Measurements from ENCODE around the gene TSHB. TPM values are rescaled to one million over a fixed set of nuclear protein-coding genes. Genes with fewer than 3 reads are reported as not detected.
"Not testable (repeated sequence)": the region's sequence is repeated elsewhere in the genome, so short reads cannot be mapped to it uniquely, and the experiment has no call there.

Gene TSHB
- total and polyA plus RNA-seq, 2 donors (not counting 1 experiment from before 2014, with no cell fraction given): not detected

DNA sequence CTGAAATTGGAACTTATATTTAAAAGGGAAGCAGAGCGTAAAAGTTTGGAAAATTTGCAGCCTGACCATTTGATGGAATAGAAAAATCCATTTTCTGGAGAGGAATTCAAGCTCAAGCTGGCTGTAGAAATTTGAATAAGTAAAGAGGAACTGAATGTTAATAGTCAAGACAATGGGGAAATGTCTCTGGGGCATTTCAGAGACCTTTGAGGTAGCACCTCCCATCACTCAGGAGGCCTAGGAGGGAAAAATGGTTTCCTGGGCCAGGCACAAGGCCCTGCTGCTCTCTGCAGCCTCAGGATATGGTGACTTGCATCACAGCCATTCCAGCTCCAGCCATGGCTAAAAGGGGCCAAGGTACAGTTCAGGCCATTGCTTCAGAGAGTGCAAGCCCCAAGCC is 17.6 kb upstream of the TSHB start:
- TF ChIP-seq CTCF (conservative IDR thresholded peaks at IDR 0.05 in 1 of 2, IDR thresholded peaks at IDR 0.05 in 1 of 2; ENCODE audit: low read depth in 1 of 2, low read length in 2 of 2) (no peak), EZH2 (IDR thresholded peaks at IDR 0.05; ENCODE audit: low read length, missing control alignments) (no peak)
- H3K79me2 ChIP-seq (ENCODE audit: control insufficient read depth, insufficient read depth, low read length): no peaks in the 10 kb centered on the region
- no peaks in the 10 kb centered on the region for H4K20me1 ChIP-seq (ENCODE audit: control insufficient read depth, extremely low read depth, insufficient read depth, low read length)
- no peaks in the 10 kb centered on the region for H3K36me3 ChIP-seq (ENCODE audit: control insufficient read depth, insufficient read depth, low read length)
- no peak for DNase-seq (ENCODE audit: low read depth in 2 of 2)
- no peaks in the 10 kb centered on the region for H3K27me3 ChIP-seq (ENCODE audit: control insufficient read depth, insufficient read depth, low read length)
- H2AFZ ChIP-seq (ENCODE audit: low read length): no peak overlapping the region
- no peak overlapping the region for H3K27ac ChIP-seq (ENCODE audit: insufficient read depth, low read length)
- no peak overlapping the region for H3K4me2 ChIP-seq (ENCODE audit: extremely low read depth, insufficient read depth, low read length)
- H3K9ac ChIP-seq (ENCODE audit: insufficient read depth, low read length): no peak overlapping the region
- H3K9me3 ChIP-seq (ENCODE audit: control insufficient read depth, insufficient read depth, low read depth, low read length): no peaks in the 10 kb centered on the region
- no peak overlapping the region for H3K4me3 ChIP-seq (replicated peaks in 1 of 4; ENCODE audit: control extremely low read depth in 1 of 4, insufficient read depth in 1 of 4, low read depth in 3 of 4, low read length in 4 of 4)
- H3K4me1 ChIP-seq (ENCODE audit: control insufficient read depth, extremely low read depth, insufficient read depth, low read length): no peaks in the 10 kb centered on the region

- no peak for DNase-seq (ENCODE audit: low read depth in 2 of 2)
- H3K79me2 ChIP-seq (ENCODE audit: control insufficient read depth, insufficient read depth, low read length): no peaks in the 10 kb centered on the region
- no peak overlapping the region for H3K9ac ChIP-seq (ENCODE audit: insufficient read depth, low read length)
- H2AFZ ChIP-seq (ENCODE audit: low read length): no peak overlapping the region
- H3K4me3 ChIP-seq (replicated peaks in 1 of 4; ENCODE audit: control extremely low read depth in 1 of 4, insufficient read depth in 1 of 4, low read depth in 3 of 4, low read length in 4 of 4): no peak overlapping the region
- no peaks in the 10 kb centered on the region for H4K20me1 ChIP-seq (ENCODE audit: control insufficient read depth, extremely low read depth, insufficient read depth, low read length)
- TF ChIP-seq EZH2 (IDR thresholded peaks at IDR 0.05; ENCODE audit: low read length, missing control alignments) (no peak), CTCF (conservative IDR thresholded peaks at IDR 0.05 in 1 of 2, IDR thresholded peaks at IDR 0.05 in 1 of 2; ENCODE audit: low read depth in 1 of 2, low read length in 2 of 2) (no peak)
- no peak overlapping the region for H3K4me2 ChIP-seq (ENCODE audit: extremely low read depth, insufficient read depth, low read length)
- no peaks in the 10 kb centered on the region for H3K4me1 ChIP-seq (ENCODE audit: control insufficient read depth, extremely low read depth, insufficient read depth, low read length)
- no peak overlapping the region for H3K27ac ChIP-seq (ENCODE audit: insufficient read depth, low read length)
- H3K36me3 ChIP-seq (ENCODE audit: control insufficient read depth, insufficient read depth, low read length): no peaks in the 10 kb centered on the region
- no peaks in the 10 kb centered on the region for H3K27me3 ChIP-seq (ENCODE audit: control insufficient read depth, insufficient read depth, low read length)
- H3K9me3 ChIP-seq (ENCODE audit: control insufficient read depth, insufficient read depth, low read depth, low read length): no peaks in the 10 kb centered on the region
Observed at GRCh38 chr1:115012434-115012833, 17.2 kb upstream of the TSHB start.

- Histone ChIP-seq H3K27ac (ENCODE audit: insufficient read depth, low read length) (no peak overlapping the region), H3K9ac (ENCODE audit: insufficient read depth, low read length) (no peak overlapping the region), H3K27me3 (ENCODE audit: control insufficient read depth, insufficient read depth, low read length) (no peaks in the 10 kb centered on the region), H3K4me3 (replicated peaks in 1 of 4; ENCODE audit: control extremely low read depth in 1 of 4, insufficient read depth in 1 of 4, low read depth in 3 of 4, low read length in 4 of 4) (no peak overlapping the region), H3K79me2 (ENCODE audit: control insufficient read depth, insufficient read depth, low read length) (no peaks in the 10 kb centered on the region), H3K4me1 (ENCODE audit: control insufficient read depth, extremely low read depth, insufficient read depth, low read length) (no peaks in the 10 kb centered on the region), H3K9me3 (ENCODE audit: control insufficient read depth, insufficient read depth, low read depth, low read length) (no peaks in the 10 kb centered on the region), H3K36me3 (ENCODE audit: control insufficient read depth, insufficient read depth, low read length) (no peaks in the 10 kb centered on the region), H2AFZ (ENCODE audit: low read length) (no peak overlapping the region), H4K20me1 (ENCODE audit: control insufficient read depth, extremely low read depth, insufficient read depth, low read length) (no peaks in the 10 kb centered on the region), H3K4me2 (ENCODE audit: extremely low read depth, insufficient read depth, low read length) (no peak overlapping the region)
- DNase-seq (ENCODE audit: low read depth in 2 of 2): no peak
- TF ChIP-seq EZH2 (IDR thresholded peaks at IDR 0.05; ENCODE audit: low read length, missing control alignments) (no peak), CTCF (conservative IDR thresholded peaks at IDR 0.05 in 1 of 2, IDR thresholded peaks at IDR 0.05 in 1 of 2; ENCODE audit: low read depth in 1 of 2, low read length in 2 of 2) (no peak)
Observed at GRCh38 chr1:115013792-115014191, 15.8 kb upstream of the TSHB start.

DNA sequence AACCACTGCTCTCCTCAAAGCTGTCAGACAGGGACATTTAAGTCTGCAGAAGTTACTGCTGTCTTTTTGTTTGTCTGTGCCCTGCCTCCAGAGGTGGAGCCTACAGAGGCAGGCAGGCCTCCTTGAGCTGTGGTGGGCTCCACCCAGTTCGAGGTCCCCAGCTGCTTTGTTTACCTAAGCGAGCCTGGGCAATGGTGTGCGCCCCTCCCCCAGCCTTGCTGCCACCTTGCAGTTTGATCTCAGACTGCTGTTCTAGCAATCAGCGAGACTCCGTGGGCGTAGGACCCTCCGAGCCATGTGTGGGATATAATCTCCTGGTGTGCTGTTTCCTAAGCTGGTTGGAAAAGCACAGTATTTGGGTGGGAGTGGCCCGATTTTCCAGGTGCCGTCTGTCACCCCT is 10.1 kb upstream of the TSHB start:
- not testable (repeated sequence) for H3K36me3 ChIP-seq (ENCODE audit: control insufficient read depth, insufficient read depth, low read length); H3K4me3 ChIP-seq (replicated peaks in 1 of 4; ENCODE audit: control extremely low read depth in 1 of 4, insufficient read depth in 1 of 4, low read depth in 3 of 4, low read length in 4 of 4); H3K27me3 ChIP-seq (ENCODE audit: control insufficient read depth, insufficient read depth, low read length); H3K9me3 ChIP-seq (ENCODE audit: control insufficient read depth, insufficient read depth, low read depth, low read length); DNase-seq (ENCODE audit: low read depth in 2 of 2); H3K9ac ChIP-seq (ENCODE audit: insufficient read depth, low read length); H3K4me2 ChIP-seq (ENCODE audit: extremely low read depth, insufficient read depth, low read length); H2AFZ ChIP-seq (ENCODE audit: low read length); H4K20me1 ChIP-seq (ENCODE audit: control insufficient read depth, extremely low read depth, insufficient read depth, low read length); H3K4me1 ChIP-seq (ENCODE audit: control insufficient read depth, extremely low read depth, insufficient read depth, low read length); H3K27ac ChIP-seq (ENCODE audit: insufficient read depth, low read length); H3K79me2 ChIP-seq (ENCODE audit: control insufficient read depth, insufficient read depth, low read length)
